IMR-90 (cell line): ENCODE data around the gene TLCD5. TPM values are rescaled to one million over a fixed set of nuclear protein-coding genes. Genes with fewer than 3 reads are reported as not detected.

Experiments
- ATAC-seq: fragments of 200-7000 bp; cut with Tn5 transposase; 2 replicates; pipeline ENCODE4 v1.9.1; 2020; ENCODE audit warnings: low read depth, mild to moderate bottlenecking, moderate library complexity
- BruUV-seq: library from RNA; stranded (reverse); fragments of 400-500 nt; replicated peaks from 2 replicates; lab custom pipeline; 2021; lab: Mats Ljungman, UMichigan
- CTCF ChIA-PET: fragments of 300-600 bp; formaldehyde crosslinking; extraction: SDS; loops from one replicate; lab custom pipeline; 2021; ENCODE audit warnings: antibody characterized with exemption; lab: Yijun Ruan, JAX
- POLR2A ChIA-PET: fragments of 300-600 bp; sonication (Branson Sonifier 250); formaldehyde crosslinking; loops from one replicate; lab custom pipeline; 2022; ENCODE audit warnings: antibody characterized with exemption; ENCODE audit not compliant: unreplicated experiment; lab: Charles Lee
- DNase-seq: peaks from one replicate; pipeline ENCODE4 v3.0.0; 2013
- H2AFZ ChIP-seq: replicated peaks from 2 replicates; pipeline ENCODE3; 2013; ENCODE audit warnings: low read length, mild to moderate bottlenecking; ENCODE audit not compliant: poor library complexity
- H2AK5ac ChIP-seq: 2 replicates; pipeline ENCODE4 v1.6.1; 2013; ENCODE audit warnings: low read depth, low read length, inconsistent platforms
- H2AK9ac ChIP-seq: replicated peaks from 2 replicates; pipeline ENCODE3; 2013; ENCODE audit warnings: mild to moderate bottlenecking, low read depth, low read length, moderate library complexity; ENCODE audit not compliant: poor library complexity
- H2BK120ac ChIP-seq: 2 replicates; pipeline ENCODE4 v1.6.1; 2013; ENCODE audit warnings: low read depth, low read length, inconsistent platforms
- H2BK15ac ChIP-seq: 3 replicates; pipeline ENCODE4 v1.6.1; 2013; ENCODE audit warnings: low read depth, low read length, inconsistent platforms
- H2BK20ac ChIP-seq: 2 replicates; pipeline ENCODE4 v1.6.1; 2013; ENCODE audit warnings: low read depth, mild to moderate bottlenecking, inconsistent platforms, low read length, moderate library complexity
- H2BK5ac ChIP-seq: 2 replicates; pipeline ENCODE4 v1.6.1; 2013; ENCODE audit warnings: mild to moderate bottlenecking, low read depth, low read length, inconsistent platforms; ENCODE audit not compliant: poor library complexity, severe bottlenecking
- H3K14ac ChIP-seq: replicated peaks from 2 replicates; pipeline ENCODE4 v1.6.1; 2013; ENCODE audit warnings: low read depth, low read length, inconsistent platforms
- H3K18ac ChIP-seq: 2 replicates; pipeline ENCODE4 v1.6.1; 2013; ENCODE audit warnings: low read depth, low read length, control low read depth
- H3K23ac ChIP-seq: 2 replicates; pipeline ENCODE4 v1.6.1; 2013; ENCODE audit warnings: low read depth, low read length, inconsistent platforms
- H3K27ac ChIP-seq: 2 replicates; pipeline ENCODE4 v1.5.1; 2013; ENCODE audit warnings: mild to moderate bottlenecking, control low read depth, low read length; ENCODE audit not compliant: insufficient read depth
- H3K27me3 ChIP-seq: 2 replicates; pipeline ENCODE4 v1.6.1; 2013; ENCODE audit warnings: low read length; ENCODE audit not compliant: control insufficient read depth, insufficient read depth
- H3K36me3 ChIP-seq: 2 replicates; pipeline ENCODE4 v1.6.1; 2013; ENCODE audit warnings: low read length, mixed read lengths; ENCODE audit not compliant: control insufficient read depth, insufficient read depth
- H3K4ac ChIP-seq: 2 replicates; pipeline ENCODE4 v1.6.1; 2013; ENCODE audit warnings: low read depth, low read length, inconsistent platforms
- H3K4me1 ChIP-seq: 2 replicates; pipeline ENCODE4 v1.6.1; 2013; ENCODE audit warnings: low read length, mixed read lengths; ENCODE audit not compliant: control insufficient read depth, insufficient read depth
- H3K4me2 ChIP-seq: 2 replicates; pipeline ENCODE4 v1.6.1; 2013; ENCODE audit warnings: low read depth, mild to moderate bottlenecking, control low read depth, low read length, moderate library complexity
- H3K4me3 ChIP-seq: 2 replicates; pipeline ENCODE4 v1.5.1; 2013; ENCODE audit warnings: low read depth, mild to moderate bottlenecking, control low read depth, low read length, moderate library complexity; ENCODE audit not compliant: insufficient read depth
- H3K56ac ChIP-seq: 2 replicates; pipeline ENCODE4 v1.6.1; 2013; ENCODE audit warnings: low read length, inconsistent platforms; ENCODE audit not compliant: insufficient read depth; ENCODE audit errors: extremely low read depth
- H3K79me1 ChIP-seq, 2 experiments: 2 replicates each; pipeline ENCODE4 v1.6.1; 2013; ENCODE audit warnings: low read length in 2 of 2, inconsistent platforms in 1 of 2, low read depth in 1 of 2
- H3K9ac ChIP-seq: 2 replicates; pipeline ENCODE4 v1.6.1; 2013; ENCODE audit warnings: low read depth, low read length, control low read depth
- H3K9me1 ChIP-seq: 2 replicates; pipeline ENCODE4 v1.6.1; 2013; ENCODE audit warnings: low read length, inconsistent platforms; ENCODE audit not compliant: insufficient read depth
- H3K9me3 ChIP-seq: 2 replicates; pipeline ENCODE4 v1.6.1; 2013; ENCODE audit warnings: low read length; ENCODE audit not compliant: control insufficient read depth, insufficient read depth
- H4K20me1 ChIP-seq: 2 replicates; pipeline ENCODE4 v1.6.1; 2013; ENCODE audit warnings: low read length, inconsistent platforms; ENCODE audit not compliant: insufficient read depth
- H4K5ac ChIP-seq: 2 replicates; pipeline ENCODE4 v1.6.1; 2013; ENCODE audit warnings: mild to moderate bottlenecking, low read depth, low read length, control low read depth
- H4K8ac ChIP-seq, 2 experiments: 2 replicates each; pipeline ENCODE4 v1.6.1; 2013; ENCODE audit warnings: low read depth in 2 of 2, low read length in 2 of 2, control low read depth in 1 of 2, inconsistent platforms in 1 of 2
- H4K91ac ChIP-seq: 2 replicates; pipeline ENCODE4 v1.6.1; 2013; ENCODE audit warnings: low read depth, low read length, inconsistent platforms; ENCODE audit not compliant: insufficient read depth
- BHLHE40 ChIP-seq: fragments of 150-350 bp; IDR thresholded peaks from 2 replicates; pipeline ENCODE4 v1.6.1; 2016; ENCODE audit warnings: mild to moderate bottlenecking, low read depth, low read length
- CEBPB ChIP-seq: IDR thresholded peaks from 2 replicates; pipeline ENCODE4 v1.6.1; 2012; ENCODE audit warnings: low read depth, low read length, improper control_type of control experiment
- CHD1 ChIP-seq: IDR thresholded peaks from 2 replicates; pipeline ENCODE4 v1.6.1; 2012; ENCODE audit warnings: low read depth, low read length, improper control_type of control experiment
- FOS ChIP-seq: fragments of 150-350 bp; IDR thresholded peaks from 2 replicates; pipeline ENCODE4 v1.6.1; 2016; ENCODE audit warnings: low read depth, low read length
- MAFK ChIP-seq: IDR thresholded peaks from 2 replicates; pipeline ENCODE4 v1.6.1; 2012; ENCODE audit warnings: low read depth, low read length, improper control_type of control experiment
- MAZ ChIP-seq: IDR thresholded peaks from 2 replicates; pipeline ENCODE4 v1.6.1; 2012; ENCODE audit warnings: low read depth, mild to moderate bottlenecking, low read length, improper control_type of control experiment, moderate library complexity, borderline replicate concordance
- MXI1 ChIP-seq: IDR thresholded peaks from 2 replicates; pipeline ENCODE4 v1.6.1; 2012; ENCODE audit warnings: low read depth, mild to moderate bottlenecking, low read length, moderate library complexity, borderline replicate concordance
- NFE2L2 ChIP-seq: fragments of 150-350 bp; IDR thresholded peaks from 2 replicates; pipeline ENCODE4 v1.6.1; 2016; ENCODE audit warnings: low read depth, mild to moderate bottlenecking, low read length
- RCOR1 ChIP-seq: IDR thresholded peaks from 2 replicates; pipeline ENCODE4 v1.6.1; 2012; ENCODE audit warnings: mild to moderate bottlenecking, low read length, improper control_type of control experiment; ENCODE audit not compliant: insufficient replicate concordance
- RFX5 ChIP-seq: IDR thresholded peaks from 2 replicates; pipeline ENCODE4 v1.8.0; 2012; ENCODE audit warnings: low read depth, mild to moderate bottlenecking, low read length, moderate library complexity
- SMC3 ChIP-seq: fragments of 150-350 bp; IDR thresholded peaks from 2 replicates; pipeline ENCODE4 v1.6.1; 2016; ENCODE audit warnings: low read depth, mild to moderate bottlenecking, antibody characterized with exemption, low read length, moderate library complexity
- WGBS, 2 experiments: methylation state at CpG; one replicate each; pipeline versions ENCODE4 v1.1.5 to v1.1.7; 2013; ENCODE audit warnings: missing lambda C conversion rate in 2 of 2; ENCODE audit not compliant: insufficient read length in 1 of 2; ENCODE audit errors: extremely low coverage in 2 of 2; 5-methylcytosine and 5-hydroxymethylcytosine counted together
- dilution Hi-C: fragments of 300-500 bp; cut with HindIII; formaldehyde crosslinking; loops from one replicate; pipeline ENCODE4 v1.14.3; 2018; ENCODE audit warnings: low sequenced_read_pairs; ENCODE audit not compliant: unreplicated experiment
- in situ Hi-C: fragments of 300-500 bp; cut with MboI; formaldehyde crosslinking; loops from 3 replicates; pipeline ENCODE4 v1.14.3; 2019; ENCODE audit warnings: low sequenced_read_pairs, inconsistent platforms, mixed read lengths
- intact Hi-C: fragments of 100-400 bp; cut with micrococcal nuclease; formaldehyde crosslinking; loops from 2 replicates; pipeline ENCODE4 v1.10.0; 2022
- polyA plus RNA-seq, 3 experiments: library from polyadenylated mRNA; depleted of rRNA; stranded (reverse); fragments of >200 nt; gene quantifications; 2 replicates each; pipeline ENCODE4 v1.2.3, GENCODE V29; 2012; ENCODE audit warnings: low replicate concordance in 1 of 3
- total RNA-seq: library from RNA; depleted of rRNA; stranded (reverse); fragments of >200 nt; gene quantifications from 2 replicates; pipeline ENCODE4 v1.2.3, GENCODE V29; 2012
- TF ChIP-seq, protein P1 (sequence below): fragments of 150-350 bp; IDR thresholded peaks from 2 replicates; pipeline ENCODE4 v1.6.1; 2016; ENCODE audit warnings: low read depth, mild to moderate bottlenecking, low read length, moderate library complexity, borderline replicate concordance
- TF ChIP-seq, protein P2 (sequence below): fragments of 150-350 bp; IDR thresholded peaks from 2 replicates; pipeline ENCODE4 v1.6.1; 2017; ENCODE audit warnings: mild to moderate bottlenecking, antibody characterized with exemption, low read length, low read depth
- TF ChIP-seq, protein P3 (sequence below): conservative IDR thresholded peaks from 2 replicates; pipeline ENCODE4 v1.5.1; 2012; ENCODE audit warnings: mild to moderate bottlenecking, low read depth, low read length, improper control_type of control experiment

Gene TLCD5
- total and polyA plus RNA-seq, 2 of the 4 experiments (the other 2 are of a cell fraction): 9.5 to 11.5 TPM

DNA sequence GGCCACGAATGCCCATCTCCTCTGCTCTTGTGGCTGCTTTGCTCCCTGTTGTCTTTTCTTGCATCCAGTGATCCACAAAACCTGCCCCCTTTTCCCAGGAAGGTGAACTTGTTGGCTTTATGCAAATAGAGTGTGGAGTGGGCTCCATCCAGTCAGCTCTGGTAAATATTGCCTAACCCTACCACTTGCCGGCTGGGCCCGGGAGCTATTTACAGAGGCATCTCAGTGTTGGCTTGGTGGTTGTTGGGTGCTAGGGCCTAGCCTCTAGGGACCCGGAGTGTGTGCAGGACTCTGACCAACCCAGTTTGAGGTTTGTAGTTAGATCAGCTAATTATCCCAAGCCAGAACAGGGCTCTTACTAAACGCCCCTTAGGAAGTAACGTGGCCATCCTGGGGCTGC is 40.8 kb upstream of the TLCD5 start:
- Histone ChIP-seq H4K91ac (no peak overlapping the region), H3K9ac (no peak overlapping the region), H4K8ac (no peak overlapping the region), H3K9me3 (no peaks in the 10 kb centered on the region), H3K14ac (no peak overlapping the region), H3K27me3 (peaks cover 38% of the 10 kb centered on the region), H2AK9ac (no peak overlapping the region), H2AFZ (no peak overlapping the region), H3K23ac (no peak overlapping the region), H3K18ac (no peak overlapping the region), H3K9me1 (no peaks in the 10 kb centered on the region), H3K4me3 (no peak overlapping the region), H3K4me2 (no peak overlapping the region), H3K4me1 (no peaks in the 10 kb centered on the region), H2BK15ac (no peak overlapping the region), H3K79me1 (no peaks in the 10 kb centered on the region), H3K56ac (no peak overlapping the region), H3K36me3 (no peaks in the 10 kb centered on the region), H4K5ac (no peak overlapping the region), H2AK5ac (no peak overlapping the region), H2BK120ac (no peak overlapping the region), H4K20me1 (no peaks in the 10 kb centered on the region), H3K27ac (no peak overlapping the region), H3K4ac (no peak overlapping the region), H2BK20ac (no peak overlapping the region), H2BK5ac (no peak overlapping the region)
- no peak for DNase-seq
- in situ Hi-C loops: no loop called here
- ATAC-seq: no peak
- intact Hi-C loops: loop anchor here (1.0 kb wide), 1 partner anchor 16 kb away; no protein-coding TSS in a partner anchor
- dilution Hi-C loops: no loop called here
- BruUV-seq: no TSS peak
- no CpG with 5 or more reads among the region's 6 CpGs for WGBS, 2 experiments
- CTCF ChIA-PET: no interaction called here
- POLR2A ChIA-PET: no interaction called here
- TF ChIP-seq BHLHE40 (no peak), MAZ (no peak), MXI1 (no peak), CHD1 (no peak), NFE2L2 (no peak), RFX5 (no peak), MAFK (no peak), SMC3 (no peak), CEBPB (no peak), FOS (no peak), RCOR1 (no peak)
- TF ChIP-seq, protein P1, sequence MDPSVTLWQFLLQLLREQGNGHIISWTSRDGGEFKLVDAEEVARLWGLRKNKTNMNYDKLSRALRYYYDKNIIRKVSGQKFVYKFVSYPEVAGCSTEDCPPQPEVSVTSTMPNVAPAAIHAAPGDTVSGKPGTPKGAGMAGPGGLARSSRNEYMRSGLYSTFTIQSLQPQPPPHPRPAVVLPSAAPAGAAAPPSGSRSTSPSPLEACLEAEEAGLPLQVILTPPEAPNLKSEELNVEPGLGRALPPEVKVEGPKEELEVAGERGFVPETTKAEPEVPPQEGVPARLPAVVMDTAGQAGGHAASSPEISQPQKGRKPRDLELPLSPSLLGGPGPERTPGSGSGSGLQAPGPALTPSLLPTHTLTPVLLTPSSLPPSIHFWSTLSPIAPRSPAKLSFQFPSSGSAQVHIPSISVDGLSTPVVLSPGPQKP: no peak
- TF ChIP-seq, protein P2, sequence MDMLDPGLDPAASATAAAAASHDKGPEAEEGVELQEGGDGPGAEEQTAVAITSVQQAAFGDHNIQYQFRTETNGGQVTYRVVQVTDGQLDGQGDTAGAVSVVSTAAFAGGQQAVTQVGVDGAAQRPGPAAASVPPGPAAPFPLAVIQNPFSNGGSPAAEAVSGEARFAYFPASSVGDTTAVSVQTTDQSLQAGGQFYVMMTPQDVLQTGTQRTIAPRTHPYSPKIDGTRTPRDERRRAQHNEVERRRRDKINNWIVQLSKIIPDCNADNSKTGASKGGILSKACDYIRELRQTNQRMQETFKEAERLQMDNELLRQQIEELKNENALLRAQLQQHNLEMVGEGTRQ: no peak
- TF ChIP-seq, protein P3, sequence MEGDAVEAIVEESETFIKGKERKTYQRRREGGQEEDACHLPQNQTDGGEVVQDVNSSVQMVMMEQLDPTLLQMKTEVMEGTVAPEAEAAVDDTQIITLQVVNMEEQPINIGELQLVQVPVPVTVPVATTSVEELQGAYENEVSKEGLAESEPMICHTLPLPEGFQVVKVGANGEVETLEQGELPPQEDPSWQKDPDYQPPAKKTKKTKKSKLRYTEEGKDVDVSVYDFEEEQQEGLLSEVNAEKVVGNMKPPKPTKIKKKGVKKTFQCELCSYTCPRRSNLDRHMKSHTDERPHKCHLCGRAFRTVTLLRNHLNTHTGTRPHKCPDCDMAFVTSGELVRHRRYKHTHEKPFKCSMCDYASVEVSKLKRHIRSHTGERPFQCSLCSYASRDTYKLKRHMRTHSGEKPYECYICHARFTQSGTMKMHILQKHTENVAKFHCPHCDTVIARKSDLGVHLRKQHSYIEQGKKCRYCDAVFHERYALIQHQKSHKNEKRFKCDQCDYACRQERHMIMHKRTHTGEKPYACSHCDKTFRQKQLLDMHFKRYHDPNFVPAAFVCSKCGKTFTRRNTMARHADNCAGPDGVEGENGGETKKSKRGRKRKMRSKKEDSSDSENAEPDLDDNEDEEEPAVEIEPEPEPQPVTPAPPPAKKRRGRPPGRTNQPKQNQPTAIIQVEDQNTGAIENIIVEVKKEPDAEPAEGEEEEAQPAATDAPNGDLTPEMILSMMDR: no peak
